Adrenal gland (tissue), 5 donors: ENCODE measurements around the gene NAT8L.

Source experiments
- CTCF ChIP-seq, 6 experiments: fragments of 450-650 bp in 4 of 6; fragments of 200-600 bp in 2 of 6; sonication (generic) in 1 of 6; IDR thresholded peaks; 1 replicate in 5 of 6; 2 replicates in 1 of 6; pipeline versions ENCODE4 v1.5.1 to v1.8.0; 2016 to 2021; ENCODE audit warnings: antibody characterized with exemption in 6 of 6, mild to moderate bottlenecking in 2 of 6, moderate library complexity in 1 of 6
- POLR2A ChIP-seq, 2 donors: fragments of 450-650 bp; IDR thresholded peaks; one replicate each; pipeline ENCODE4 v1.6.1; 2017; ENCODE audit warnings: antibody characterized with exemption in 2 of 2, mild to moderate bottlenecking in 2 of 2, moderate library complexity in 1 of 2
- donor health status: DM: no; HTN: no; CAD: no.

GRCh38 chr4:2072971-2073807 lies 14.1 kb downstream of the NAT8L start:
- TF ChIP-seq CTCF (IDR thresholded peaks at IDR 0.05) (no peak), POLR2A (IDR thresholded peaks at IDR 0.05) (no peak)
